ENCODE results near the gene KRTAP10-2. TPM values are rescaled to one million over a fixed set of nuclear protein-coding genes. Genes with fewer than 3 reads are reported as not detected.
"Not testable (repeated sequence)": the region's sequence is repeated elsewhere in the genome, so short reads cannot be mapped to it uniquely, and the experiment has no call there.

KRTAP10-2 gene
- total and polyA plus RNA-seq, 2 of the 4 experiments (the other 2 are of a cell fraction), result not detected

DNA sequence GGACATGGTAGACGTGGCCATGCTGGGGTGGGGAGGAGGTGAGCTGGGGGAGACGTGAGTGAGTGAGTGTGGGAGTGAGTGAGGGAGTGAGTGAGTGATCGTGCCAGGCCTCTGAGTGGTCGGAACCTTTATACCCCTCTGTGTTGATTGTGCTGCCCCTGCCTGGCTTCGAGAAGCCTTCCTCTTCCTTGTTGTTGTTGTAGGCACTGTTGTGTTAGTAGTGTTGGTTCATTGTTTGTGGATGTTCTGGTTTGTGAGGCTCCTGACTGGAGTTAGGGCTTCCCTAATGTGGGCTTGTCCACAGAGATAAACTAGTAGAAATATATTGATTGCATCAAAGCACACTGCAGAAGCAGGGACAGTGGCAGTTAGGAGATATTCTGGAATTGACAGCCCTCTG, 7.4 kb upstream of the KRTAP10-2 start, which contains the start of gene KRTAP10-3:
Gene KRTAP10-3, minus strand, starts transcription at position 101 of the 400 bp plus-strand sequence. Its CDS starts 80 bp downstream, at position 21.
- no peaks in the 10 kb centered on the region for H3K79me1 ChIP-seq (ENCODE audit: low read depth in 1 of 2, low read length in 2 of 2)
- ChIA-PET CTCF (no interaction called here), POLR2A (ENCODE audit: unreplicated experiment) (no interaction called here)
- peaks cover 14% of the 10 kb centered on the region for H3K27me3 ChIP-seq (ENCODE audit: control insufficient read depth, insufficient read depth, low read length)
- 0% methylated on average over 1 of the region's 5 CpGs; no CpG with 5 or more reads in 1 of the 2 experiments for WGBS, 2 experiments (ENCODE audit: extremely low coverage in 2 of 2, insufficient read length in 1 of 2)
- no peak within 1 kb of the TSS for H2BK20ac ChIP-seq (ENCODE audit: low read depth, low read length)
- no peak for ATAC-seq (ENCODE audit: low read depth)
- in situ Hi-C loops (cut with MboI; ENCODE audit: low sequenced_read_pairs) (no loop called here), intact Hi-C loops (cut with micrococcal nuclease) (no loop called here), dilution Hi-C loops (cut with HindIII; ENCODE audit: low sequenced_read_pairs, unreplicated experiment) (no loop called here)
- H3K14ac ChIP-seq (replicated peaks; ENCODE audit: low read depth, low read length), result no peak within 1 kb of the TSS
- no peak for DNase-seq
- no peak within 1 kb of the TSS for H3K4me2 ChIP-seq (ENCODE audit: low read depth, low read length)
- H3K9me1 ChIP-seq (ENCODE audit: insufficient read depth, low read length), result no peaks in the 10 kb centered on the region
- no peaks in the 10 kb centered on the region for H3K36me3 ChIP-seq (ENCODE audit: control insufficient read depth, insufficient read depth, low read length)
- H2BK120ac ChIP-seq (ENCODE audit: low read depth, low read length), result no peak within 1 kb of the TSS
- H3K18ac ChIP-seq (ENCODE audit: low read depth, low read length), result no peak within 1 kb of the TSS
- no peak within 1 kb of the TSS for H2AK9ac ChIP-seq (replicated peaks; ENCODE audit: low read depth, low read length, poor library complexity)
- H4K20me1 ChIP-seq (ENCODE audit: insufficient read depth, low read length), result no peaks in the 10 kb centered on the region
- peak within 1 kb of the TSS; percentile 43 for H2AFZ ChIP-seq (replicated peaks; ENCODE audit: low read length, poor library complexity)
- H3K4me1 ChIP-seq (ENCODE audit: control insufficient read depth, insufficient read depth, low read length), result no peaks in the 10 kb centered on the region
- no TSS peak for BruUV-seq (replicated peaks)
- H3K27ac ChIP-seq (ENCODE audit: insufficient read depth, low read length), result no peak within 1 kb of the TSS
- H4K5ac ChIP-seq (ENCODE audit: low read depth, low read length), result no peak within 1 kb of the TSS
- no peak within 1 kb of the TSS for H3K9ac ChIP-seq (ENCODE audit: low read depth, low read length)
- no peak within 1 kb of the TSS for H3K4me3 ChIP-seq (ENCODE audit: insufficient read depth, low read depth, low read length)
- H3K4ac ChIP-seq (ENCODE audit: low read depth, low read length), result no peak within 1 kb of the TSS
- H4K91ac ChIP-seq (ENCODE audit: insufficient read depth, low read depth, low read length), result no peak within 1 kb of the TSS
- H3K56ac ChIP-seq (ENCODE audit: extremely low read depth, insufficient read depth, low read length), result no peak within 1 kb of the TSS
- H3K9me3 ChIP-seq (ENCODE audit: control insufficient read depth, insufficient read depth, low read length), result no peaks in the 10 kb centered on the region
- H2BK5ac ChIP-seq (ENCODE audit: low read depth, low read length, poor library complexity, severe bottlenecking), result no peak within 1 kb of the TSS
- no peak within 1 kb of the TSS for H4K8ac ChIP-seq (ENCODE audit: low read depth in 2 of 2, low read length in 2 of 2)
- no peak within 1 kb of the TSS for H3K23ac ChIP-seq (ENCODE audit: low read depth, low read length)
- TF ChIP-seq NFE2L2 (IDR thresholded peaks at IDR 0.05; ENCODE audit: low read depth, low read length) (no peak), RAD21 (IDR thresholded peaks at IDR 0.05; ENCODE audit: low read length) (no peak), CEBPB (IDR thresholded peaks at IDR 0.05; ENCODE audit: low read depth, low read length) (no peak), MAZ (IDR thresholded peaks at IDR 0.05; ENCODE audit: borderline replicate concordance, low read depth, low read length) (no peak), POLR2A (IDR thresholded peaks at IDR 0.05; ENCODE audit: low read depth, low read length) (no peak)
- H2AK5ac ChIP-seq (ENCODE audit: low read depth, low read length), result no peak within 1 kb of the TSS
- no peak within 1 kb of the TSS for H2BK15ac ChIP-seq (ENCODE audit: low read depth, low read length)

DNA sequence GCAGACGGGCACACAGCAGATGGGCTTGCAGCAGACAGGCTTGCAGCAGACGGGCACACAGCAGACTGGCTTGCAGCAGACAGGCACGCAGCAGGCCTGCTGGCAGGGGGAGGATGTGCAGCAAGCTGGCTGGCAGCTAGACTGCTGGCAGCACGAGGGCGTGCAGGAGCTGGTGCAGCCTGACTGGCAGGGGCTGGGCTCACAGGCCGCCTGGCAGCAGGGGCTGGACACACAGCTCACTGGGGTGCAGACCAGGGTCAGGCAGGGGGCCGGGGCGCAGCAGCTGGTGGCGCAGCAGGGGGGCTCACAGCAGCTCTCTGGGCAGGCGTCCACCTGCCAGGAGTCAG, 7.0 kb upstream of the KRTAP10-2 start:
- H4K91ac ChIP-seq (ENCODE audit: insufficient read depth, low read depth, low read length); H3K23ac ChIP-seq (ENCODE audit: low read depth, low read length); H4K20me1 ChIP-seq (ENCODE audit: insufficient read depth, low read length); H2AK9ac ChIP-seq (replicated peaks; ENCODE audit: low read depth, low read length, poor library complexity); H3K9ac ChIP-seq (ENCODE audit: low read depth, low read length); H3K4me2 ChIP-seq (ENCODE audit: low read depth, low read length); ATAC-seq (ENCODE audit: low read depth); intact Hi-C loops (cut with micrococcal nuclease); POLR2A ChIA-PET (ENCODE audit: unreplicated experiment); DNase-seq; H4K8ac ChIP-seq (ENCODE audit: low read depth in 2 of 2, low read length in 2 of 2); H2BK5ac ChIP-seq (ENCODE audit: low read depth, low read length, poor library complexity, severe bottlenecking); H3K9me1 ChIP-seq (ENCODE audit: insufficient read depth, low read length); H3K4me1 ChIP-seq (ENCODE audit: control insufficient read depth, insufficient read depth, low read length); H3K14ac ChIP-seq (replicated peaks; ENCODE audit: low read depth, low read length); H3K36me3 ChIP-seq (ENCODE audit: control insufficient read depth, insufficient read depth, low read length); H4K5ac ChIP-seq (ENCODE audit: low read depth, low read length); H3K4ac ChIP-seq (ENCODE audit: low read depth, low read length); H2BK15ac ChIP-seq (ENCODE audit: low read depth, low read length); H3K9me3 ChIP-seq (ENCODE audit: control insufficient read depth, insufficient read depth, low read length); H3K4me3 ChIP-seq (ENCODE audit: insufficient read depth, low read depth, low read length); H3K27ac ChIP-seq (ENCODE audit: insufficient read depth, low read length); CTCF ChIA-PET; BruUV-seq (replicated peaks); H2BK20ac ChIP-seq (ENCODE audit: low read depth, low read length); H2AK5ac ChIP-seq (ENCODE audit: low read depth, low read length); H3K18ac ChIP-seq (ENCODE audit: low read depth, low read length); in situ Hi-C loops (cut with MboI; ENCODE audit: low sequenced_read_pairs); H3K79me1 ChIP-seq (ENCODE audit: low read depth in 1 of 2, low read length in 2 of 2); H3K56ac ChIP-seq (ENCODE audit: extremely low read depth, insufficient read depth, low read length); H2BK120ac ChIP-seq (ENCODE audit: low read depth, low read length); dilution Hi-C loops (cut with HindIII; ENCODE audit: low sequenced_read_pairs, unreplicated experiment); H2AFZ ChIP-seq (replicated peaks; ENCODE audit: low read length, poor library complexity): not testable (repeated sequence)
- H3K27me3 ChIP-seq (ENCODE audit: control insufficient read depth, insufficient read depth, low read length), result peaks cover 14% of the 10 kb centered on the region
- 35% methylated on average over 6 of the region's 10 CpGs; no CpG with 5 or more reads in 1 of the 2 experiments for WGBS, 2 experiments (ENCODE audit: extremely low coverage in 2 of 2, insufficient read length in 1 of 2)

Measured in IMR-90 (cell line).